ENCODE measurements around the gene SETBP1. TPM values are rescaled to one million over a fixed set of nuclear protein-coding genes. Genes with fewer than 3 reads are reported as not detected.
A peak's percentile ranks its signal among the peaks of the same experiment; 100 is the strongest.

The SETBP1 gene
- total and polyA plus RNA-seq, 2 of the 4 experiments (the other 2 are of a cell fraction) = 0.19 to 0.36 TPM

- H3K56ac ChIP-seq (ENCODE audit: extremely low read depth, insufficient read depth, low read length) = no peak overlapping the region
- H3K9me3 ChIP-seq (ENCODE audit: control insufficient read depth, insufficient read depth, low read length) = no peaks in the 10 kb centered on the region
- DNase-seq (peak; percentile 2), ATAC-seq (ENCODE audit: low read depth) (no peak)
- H3K4me1 ChIP-seq (ENCODE audit: control insufficient read depth, insufficient read depth, low read length) = no peaks in the 10 kb centered on the region
- intact Hi-C loops (cut with micrococcal nuclease) (no loop called here), dilution Hi-C loops (cut with HindIII; ENCODE audit: low sequenced_read_pairs, unreplicated experiment) (no loop called here), in situ Hi-C loops (cut with MboI; ENCODE audit: low sequenced_read_pairs) (loop anchor here (25.0 kb wide), 1 partner anchor 750 kb away; no protein-coding TSS in a partner anchor)
- no peak overlapping the region for H3K23ac ChIP-seq (ENCODE audit: low read depth, low read length)
- no peak overlapping the region for H4K5ac ChIP-seq (ENCODE audit: low read depth, low read length)
- H4K20me1 ChIP-seq (ENCODE audit: insufficient read depth, low read length) = no peaks in the 10 kb centered on the region
- H3K36me3 ChIP-seq (ENCODE audit: control insufficient read depth, insufficient read depth, low read length) = no peaks in the 10 kb centered on the region
- H3K18ac ChIP-seq (ENCODE audit: low read depth, low read length) = no peak overlapping the region
- H4K8ac ChIP-seq (ENCODE audit: low read depth in 2 of 2, low read length in 2 of 2) = no peak overlapping the region
- no peaks in the 10 kb centered on the region for H3K79me1 ChIP-seq (ENCODE audit: low read depth in 1 of 2, low read length in 2 of 2)
- no peak overlapping the region for H2AFZ ChIP-seq (replicated peaks; ENCODE audit: low read length, poor library complexity)
- H2AK5ac ChIP-seq (ENCODE audit: low read depth, low read length) = no peak overlapping the region
- no peaks in the 10 kb centered on the region for H3K9me1 ChIP-seq (ENCODE audit: insufficient read depth, low read length)
- H3K14ac ChIP-seq (replicated peaks; ENCODE audit: low read depth, low read length) = no peak overlapping the region
- BruUV-seq (replicated peaks) = no TSS peak
- no peaks in the 10 kb centered on the region; the same call in 1 of the 2 replicates for H3K27me3 ChIP-seq (ENCODE audit: control insufficient read depth, insufficient read depth, low read length)
- no peak for TF ChIP-seq CHD1 (IDR thresholded peaks at IDR 0.05; ENCODE audit: low read depth, low read length)
- no peak for TF ChIP-seq MAZ (IDR thresholded peaks at IDR 0.05; ENCODE audit: borderline replicate concordance, low read depth, low read length)
- TF ChIP-seq, protein P1, sequence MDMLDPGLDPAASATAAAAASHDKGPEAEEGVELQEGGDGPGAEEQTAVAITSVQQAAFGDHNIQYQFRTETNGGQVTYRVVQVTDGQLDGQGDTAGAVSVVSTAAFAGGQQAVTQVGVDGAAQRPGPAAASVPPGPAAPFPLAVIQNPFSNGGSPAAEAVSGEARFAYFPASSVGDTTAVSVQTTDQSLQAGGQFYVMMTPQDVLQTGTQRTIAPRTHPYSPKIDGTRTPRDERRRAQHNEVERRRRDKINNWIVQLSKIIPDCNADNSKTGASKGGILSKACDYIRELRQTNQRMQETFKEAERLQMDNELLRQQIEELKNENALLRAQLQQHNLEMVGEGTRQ (IDR thresholded peaks at IDR 0.05; ENCODE audit: low read depth, low read length) = no peak
- no peak for TF ChIP-seq MXI1 (IDR thresholded peaks at IDR 0.05; ENCODE audit: borderline replicate concordance, low read depth, low read length)
- no peak for TF ChIP-seq CEBPB (IDR thresholded peaks at IDR 0.05; ENCODE audit: low read depth, low read length)
- no peak for TF ChIP-seq ELK1 (IDR thresholded peaks at IDR 0.05; ENCODE audit: borderline replicate concordance, low read depth, low read length)
- TF ChIP-seq BHLHE40 (IDR thresholded peaks at IDR 0.05; ENCODE audit: low read depth, low read length) = no peak
- no peak for TF ChIP-seq RAD21 (IDR thresholded peaks at IDR 0.05; ENCODE audit: low read length)
- POLR2A ChIA-PET (ENCODE audit: unreplicated experiment) = no interaction called here
- H2BK15ac ChIP-seq (ENCODE audit: low read depth, low read length) = no peak overlapping the region
- no peak overlapping the region for H4K91ac ChIP-seq (ENCODE audit: insufficient read depth, low read depth, low read length)
- H3K4ac ChIP-seq (ENCODE audit: low read depth, low read length) = no peak overlapping the region
- no peak overlapping the region for H3K4me3 ChIP-seq (ENCODE audit: insufficient read depth, low read depth, low read length)
- no peak overlapping the region for H3K27ac ChIP-seq (ENCODE audit: insufficient read depth, low read length)
- no peak overlapping the region for H2BK5ac ChIP-seq (ENCODE audit: low read depth, low read length, poor library complexity, severe bottlenecking)
- CTCF ChIA-PET = no interaction called here
- H2BK20ac ChIP-seq (ENCODE audit: low read depth, low read length) = no peak overlapping the region
- H2AK9ac ChIP-seq (replicated peaks; ENCODE audit: low read depth, low read length, poor library complexity) = no peak overlapping the region
- H3K9ac ChIP-seq (ENCODE audit: low read depth, low read length) = no peak overlapping the region
- H2BK120ac ChIP-seq (ENCODE audit: low read depth, low read length) = no peak overlapping the region
- H3K4me2 ChIP-seq (ENCODE audit: low read depth, low read length) = no peak overlapping the region
Observed at GRCh38 chr18:44887227-44887631, 206.5 kb downstream of the SETBP1 start.

All from IMR-90 (cell line).